Measurements from ENCODE around the gene CDK14. TPM values are rescaled to one million over a fixed set of nuclear protein-coding genes. Genes with fewer than 3 reads are reported as not detected.

The CDK14 gene
- total RNA-seq = 10 to 100 TPM; 22.2 to 36.3 (median 28.6) TPM

GRCh38 chr7:90595801-90596670 is at the start of gene CDK14:
CDK14 (plus strand) TSS chr7:90596321; CDS start chr7:90596628, 307 bp downstream.
- H3K36me3 ChIP-seq = no peaks in the 10 kb centered on the region
- peak; percentile 70 to 72 for DNase-seq (ENCODE audit: low spot score in 2 of 2)
- no peaks in the 10 kb centered on the region for H3K9me3 ChIP-seq
- H3K4me3 ChIP-seq = peak within 1 kb of the TSS; percentile 64 to 88 (median 78)
- WGBS, 2 donors = 1 to 2% methylated on average over 36 to 108 of the region's 118 CpGs
- H3K27ac ChIP-seq = peak within 1 kb of the TSS; percentile 76 to 92 (median 86)
- TF ChIP-seq POLR2A (IDR thresholded peaks at IDR 0.05) (peak in 1 of 2 donors; percentile 38), CTCF (IDR thresholded peaks at IDR 0.05) (peak in 4 of 5 experiments; percentile 53 to 84 (median 69)), EP300 (IDR thresholded peaks at IDR 0.05) (peak in 1 of 2 donors; percentile 25)
- H3K4me1 ChIP-seq = peaks cover 0 to 41% (median 7%) of the 10 kb centered on the region in 4 donors
- no peaks in the 10 kb centered on the region for H3K27me3 ChIP-seq

- no peak for TF ChIP-seq POLR2A (IDR thresholded peaks at IDR 0.05)
- no peak for TF ChIP-seq EP300 (IDR thresholded peaks at IDR 0.05)
- TF ChIP-seq CTCF (IDR thresholded peaks at IDR 0.05) = no peak
- no peak for DNase-seq (ENCODE audit: low spot score in 2 of 2)
- Histone ChIP-seq H3K4me3 (no peak overlapping the region), H3K27me3 (no peaks in the 10 kb centered on the region), H3K27ac (no peak overlapping the region), H3K4me1 (no peaks in the 10 kb centered on the region), H3K36me3 (no peaks in the 10 kb centered on the region), H3K9me3 (no peaks in the 10 kb centered on the region)
- WGBS, 2 donors = 70 to 81% methylated on average over 4 of the region's 4 CpGs
Observed at GRCh38 chr7:90551036-90551435, 45.1 kb upstream of the CDK14 start.

- Histone ChIP-seq H3K4me1 (no peaks in the 10 kb centered on the region), H3K4me3 (no peak overlapping the region), H3K9me3 (no peaks in the 10 kb centered on the region), H3K27ac (no peak overlapping the region), H3K36me3 (no peaks in the 10 kb centered on the region), H3K27me3 (no peaks in the 10 kb centered on the region)
- WGBS, 2 donors = 71 to 88% methylated on average over 1 of the region's 1 CpG
- no peak for DNase-seq (ENCODE audit: low spot score in 2 of 2)
- TF ChIP-seq POLR2A (IDR thresholded peaks at IDR 0.05) = no peak
- peak in 2 of 5 experiments; percentile 3 to 41 for TF ChIP-seq CTCF (IDR thresholded peaks at IDR 0.05)
- no peak for TF ChIP-seq EP300 (IDR thresholded peaks at IDR 0.05)
Observed at GRCh38 chr7:90552521-90552920, 43.6 kb upstream of the CDK14 start.

DNA sequence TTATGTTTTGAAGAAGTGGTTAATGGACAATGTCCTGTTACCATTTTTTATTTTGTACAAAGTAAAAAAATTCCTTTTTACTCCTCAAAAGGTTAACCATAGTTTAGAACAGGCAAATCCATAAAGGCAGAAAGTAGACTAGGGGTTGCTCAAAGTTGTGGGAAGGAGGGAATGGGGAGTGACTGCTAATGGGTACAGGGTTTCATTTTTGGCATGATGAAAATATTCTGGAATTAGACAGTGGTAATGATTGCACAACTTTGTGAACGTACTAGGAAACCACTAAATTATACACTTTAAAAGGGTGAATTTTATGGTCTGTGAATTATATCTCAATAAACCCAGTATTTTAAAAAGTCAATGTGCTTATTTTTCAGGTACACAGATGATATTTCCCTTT is 35.4 kb upstream of the CDK14 start:
- H3K27me3 ChIP-seq = no peaks in the 10 kb centered on the region
- no peaks in the 10 kb centered on the region for H3K36me3 ChIP-seq
- 34 to 70% methylated on average over 1 of the region's 1 CpG for WGBS, 2 donors
- no peaks in the 10 kb centered on the region for H3K9me3 ChIP-seq
- no peak overlapping the region for H3K4me3 ChIP-seq
- DNase-seq (ENCODE audit: low spot score in 2 of 2) = no peak
- TF ChIP-seq EP300 (IDR thresholded peaks at IDR 0.05) (peak in 1 of 2 donors; percentile 50), POLR2A (IDR thresholded peaks at IDR 0.05) (no peak), CTCF (IDR thresholded peaks at IDR 0.05) (no peak)
- H3K4me1 ChIP-seq = no peaks in the 10 kb centered on the region
- H3K27ac ChIP-seq = no peak overlapping the region

- 85 to 89% methylated on average over 3 of the region's 3 CpGs for WGBS, 2 donors
- TF ChIP-seq POLR2A (IDR thresholded peaks at IDR 0.05) (no peak), CTCF (IDR thresholded peaks at IDR 0.05) (no peak), EP300 (IDR thresholded peaks at IDR 0.05) (no peak)
- Histone ChIP-seq H3K27ac (no peak overlapping the region), H3K4me3 (no peak overlapping the region), H3K4me1 (no peaks in the 10 kb centered on the region), H3K27me3 (no peaks in the 10 kb centered on the region), H3K9me3 (no peaks in the 10 kb centered on the region), H3K36me3 (no peaks in the 10 kb centered on the region)
- DNase-seq (ENCODE audit: low spot score in 2 of 2) = no peak
Observed at GRCh38 chr7:90563286-90563685, 32.8 kb upstream of the CDK14 start.
